HepG2 (cell line): ENCODE results near the gene VPREB3. TPM values are rescaled to one million over a fixed set of nuclear protein-coding genes. Genes with fewer than 3 reads are reported as not detected.

Experiments used
- ATF3 ChIP-seq: sonication (generic); formaldehyde crosslinking; IDR thresholded peaks from 2 replicates; pipeline ENCODE4 v1.4.0; 2020; ENCODE audit warnings: missing genetic modification reagents
- ATF4 ChIP-seq, 2 experiments: fragments of 450-650 bp in 1 of 2; sonication (generic) in 1 of 2; formaldehyde crosslinking; IDR thresholded peaks; 2 replicates each; pipeline versions ENCODE4 v1.5.0 to v1.8.0; 2020 to 2022; ENCODE audit warnings: mild to moderate bottlenecking in 1 of 2, missing genetic modification reagents in 1 of 2
- ATF7-NPFF ChIP-seq: sonication (generic); formaldehyde crosslinking; IDR thresholded peaks from 2 replicates; pipeline ENCODE4 v1.8.1; 2023; ENCODE audit warnings: mild to moderate bottlenecking, low read depth, missing genetic modification reagents, moderate library complexity
- DPF2 ChIP-seq: sonication (generic); formaldehyde crosslinking; IDR thresholded peaks from 2 replicates; pipeline ENCODE4 v1.4.0; 2020; ENCODE audit warnings: mild to moderate bottlenecking, low read depth, missing genetic modification reagents, borderline replicate concordance
- FOXC1 ChIP-seq: sonication (generic); formaldehyde crosslinking; IDR thresholded peaks from 2 replicates; pipeline ENCODE4 v1.8.0; 2022; ENCODE audit warnings: mild to moderate bottlenecking, missing genetic modification reagents, borderline replicate concordance
- HDAC1 ChIP-seq: sonication (generic); formaldehyde crosslinking; IDR thresholded peaks from 2 replicates; pipeline ENCODE4 v1.5.1; 2020; ENCODE audit warnings: mild to moderate bottlenecking, missing genetic modification reagents
- HNRNPUL1 ChIP-seq: fragments of 200-400 bp; formaldehyde crosslinking; IDR thresholded peaks from 2 replicates; pipeline ENCODE4 v1.6.1; 2017; ENCODE audit warnings: low read depth, mild to moderate bottlenecking, low read length, moderate library complexity
- MNT ChIP-seq: fragments of 450-650 bp; IDR thresholded peaks from 2 replicates; pipeline ENCODE4 v1.6.1; 2016
- MZF1 ChIP-seq: sonication (generic); formaldehyde crosslinking; IDR thresholded peaks from 2 replicates; pipeline ENCODE4 v1.8.1; 2023; ENCODE audit warnings: mild to moderate bottlenecking, missing genetic modification reagents, borderline replicate concordance
- PCBP2 ChIP-seq: fragments of 200-400 bp; formaldehyde crosslinking; optimal IDR thresholded peaks from 2 replicates; pipeline ENCODE3; 2018; ENCODE audit warnings: low read length, low read depth; ENCODE audit not compliant: poor library complexity, severe bottlenecking
- POLR2A ChIP-seq, 2 experiments: IDR thresholded peaks; 2 replicates each; pipeline ENCODE4 v1.6.1; 2011; ENCODE audit warnings: low read depth in 2 of 2, low read length in 2 of 2, mild to moderate bottlenecking in 1 of 2, moderate library complexity in 1 of 2; ENCODE audit not compliant: insufficient read depth in 1 of 2
- REPIN1 ChIP-seq: sonication (generic); formaldehyde crosslinking; IDR thresholded peaks from 2 replicates; pipeline ENCODE4 v1.8.0; 2022; ENCODE audit warnings: missing genetic modification reagents, low read depth, mild to moderate bottlenecking, borderline replicate concordance
- TFDP2 ChIP-seq: sonication (generic); formaldehyde crosslinking; IDR thresholded peaks from 2 replicates; pipeline ENCODE4 v1.4.0; 2020; ENCODE audit warnings: missing genetic modification reagents
- THAP11 ChIP-seq: IDR thresholded peaks from 2 replicates; pipeline ENCODE4 v1.6.1; 2016; ENCODE audit warnings: missing biosample characterization, missing genetic modification reagents
- TP53 ChIP-seq: sonication (generic); formaldehyde crosslinking; conservative IDR thresholded peaks from 2 replicates; pipeline ENCODE4 v1.4.0; 2020; ENCODE audit warnings: missing genetic modification reagents
- ZNF225 ChIP-seq: sonication (generic); formaldehyde crosslinking; IDR thresholded peaks from 2 replicates; pipeline ENCODE4 v1.4.0; 2020; ENCODE audit warnings: mild to moderate bottlenecking, missing genetic modification reagents
- ZNF234 ChIP-seq: sonication (generic); formaldehyde crosslinking; conservative IDR thresholded peaks from 2 replicates; pipeline ENCODE4 v1.5.1; 2020; ENCODE audit warnings: mild to moderate bottlenecking, missing genetic modification reagents
- ZNF329 ChIP-seq: sonication (generic); formaldehyde crosslinking; IDR thresholded peaks from 2 replicates; pipeline ENCODE4 v1.9.0; 2021; ENCODE audit warnings: low read depth, mild to moderate bottlenecking, missing genetic modification reagents
- ZNF44 ChIP-seq: sonication (generic); formaldehyde crosslinking; IDR thresholded peaks from 2 replicates; pipeline ENCODE4 v1.5.1; 2020; ENCODE audit warnings: mild to moderate bottlenecking, missing genetic modification reagents
- ZNF576 ChIP-seq: sonication (generic); formaldehyde crosslinking; IDR thresholded peaks from 2 replicates; pipeline ENCODE4 v1.4.0; 2020; ENCODE audit warnings: mild to moderate bottlenecking, missing genetic modification reagents
- ZNF616 ChIP-seq: sonication (generic); formaldehyde crosslinking; IDR thresholded peaks from 2 replicates; pipeline ENCODE4 v1.5.0; 2020; ENCODE audit warnings: low read depth, mild to moderate bottlenecking, missing genetic modification reagents
- polyA plus RNA-seq, 8 experiments: library from polyadenylated mRNA; depleted of rRNA in 3 of 8; stranded (reverse) in 7 of 8; unstranded in 1 of 8; fragments of >200 nt; fragmentation: Illumina TruSeq in 4 of 8; extraction: Trizol in 4 of 8; gene quantifications; 2 replicates each; pipeline versions ENCODE4 v1.2.1 to v1.2.3, GENCODE V29; 2011 to 2016; ENCODE audit warnings: low read depth in 4 of 8, missing spikeins in 1 of 8, mixed read lengths in 1 of 8; ENCODE audit not compliant: insufficient read depth in 1 of 8
- total RNA-seq, 5 experiments: library from RNA; depleted of rRNA; stranded (reverse); fragments of >200 nt; fragmentation: Illumina TruSeq; extraction: Trizol; gene quantifications; 2 replicates each; pipeline ENCODE4 v1.2.3, GENCODE V29; 2016; ENCODE audit warnings: low read depth in 1 of 5
- TF ChIP-seq, protein P1 (sequence below): sonication (generic); formaldehyde crosslinking; IDR thresholded peaks from 2 replicates; pipeline ENCODE4 v1.8.1; 2023; ENCODE audit warnings: mild to moderate bottlenecking, missing genetic modification reagents, borderline replicate concordance

The VPREB3 gene
- total and polyA plus RNA-seq, 2 of the 13 experiments (the other 11 are each of a cell fraction or from before 2014, with no cell fraction given), result 0.22 TPM; not detected in 1

DNA sequence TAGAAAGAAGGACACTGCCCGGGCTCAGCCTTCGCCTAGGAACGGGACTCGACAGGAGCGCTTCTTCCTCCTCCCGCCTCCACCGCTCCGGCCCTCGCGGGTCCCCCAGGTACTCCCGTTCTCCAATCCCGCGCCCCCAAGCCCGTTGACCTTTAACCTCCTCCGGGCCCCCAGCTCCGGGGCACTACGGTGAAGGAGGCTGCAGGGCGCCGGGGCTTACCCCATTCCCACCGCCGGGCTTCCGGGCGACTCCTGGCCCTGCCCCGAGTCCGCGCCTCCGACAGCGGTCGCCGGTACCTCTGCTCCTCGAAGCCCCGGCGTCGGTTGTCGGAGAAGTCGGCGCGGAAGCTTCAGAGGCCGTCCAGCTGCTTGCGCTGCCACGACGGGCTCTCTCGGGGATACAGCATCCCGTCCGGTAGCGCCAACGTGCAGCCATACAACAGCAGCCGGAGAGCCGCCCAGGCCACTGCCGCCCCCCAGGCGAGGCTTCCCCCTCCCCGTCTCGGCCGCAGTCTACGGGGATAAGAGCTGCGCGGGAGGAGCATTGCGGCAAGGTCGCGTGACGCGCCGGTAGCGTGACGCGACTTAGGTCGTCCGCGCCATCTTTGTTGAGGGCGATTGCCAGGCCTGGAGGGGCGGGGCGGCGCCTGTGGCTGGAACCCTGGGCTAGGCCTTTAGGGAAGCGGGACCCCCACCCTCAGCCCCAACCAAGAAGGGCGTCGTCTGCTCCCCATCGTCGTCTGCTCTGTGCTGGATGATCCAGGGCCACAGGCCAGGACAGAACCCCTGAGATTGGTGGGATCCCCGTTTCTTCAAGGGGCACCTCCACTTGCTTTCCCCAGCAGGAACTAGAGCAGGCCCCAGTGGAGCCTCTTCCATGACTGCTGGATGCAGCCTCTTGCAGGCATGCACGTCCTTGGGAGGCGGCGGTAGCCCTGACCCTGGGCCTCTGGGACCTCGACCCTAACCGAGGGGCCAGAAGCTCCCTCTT lies 37.1 kb downstream of the VPREB3 start (continued):
- peak; percentile 56; the same call in 1 of the 2 replicates for TF ChIP-seq ZNF576
- no peak for TF ChIP-seq PCBP2
- peak; percentile 88 for TF ChIP-seq TFDP2 (CRISPR knock-in tag)
- peak; percentile 90 for TF ChIP-seq ZNF616
- TF ChIP-seq HNRNPUL1, result no peak
- TF ChIP-seq POLR2A (IDR thresholded peaks at IDR 0.05; ENCODE audit: insufficient read depth in 1 of 2, low read depth in 2 of 2, low read length in 2 of 2), result peak; percentile 79 to 91
- peak; percentile 89 for TF ChIP-seq REPIN1
- TF ChIP-seq MNT, result peak; percentile 14
- TF ChIP-seq THAP11 (CRISPR knock-in tag), result peak; percentile 89
- peak; percentile 96 for TF ChIP-seq HDAC1 (CRISPR knock-in tag)
- TF ChIP-seq, protein P1, sequence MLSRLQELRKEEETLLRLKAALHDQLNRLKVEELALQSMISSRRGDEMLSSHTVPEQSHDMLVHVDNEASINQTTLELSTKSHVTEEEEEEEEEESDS (CRISPR knock-in tag), result peak; percentile 66; the same call in 1 of the 2 replicates
- TF ChIP-seq ZNF44 (CRISPR knock-in tag), result peak; percentile 89; the same call in 1 of the 2 replicates
- peak; percentile 78; the same call in 1 of the 2 replicates for TF ChIP-seq ZNF225 (CRISPR knock-in tag)
- TF ChIP-seq ATF7-NPFF (CRISPR knock-in tag), result peak; percentile 69; the same call in 1 of the 2 replicates
- no peak for TF ChIP-seq MZF1
- TF ChIP-seq FOXC1 (CRISPR knock-in tag), result peak; percentile 88
- no peak for TF ChIP-seq ZNF329 (CRISPR knock-in tag)
- TF ChIP-seq ATF3 (CRISPR knock-in tag), result no peak
- TF ChIP-seq TP53 (CRISPR knock-in tag), result peak; percentile 73
- TF ChIP-seq DPF2 (CRISPR knock-in tag), result no peak
- no peak for TF ChIP-seq ZNF234 (CRISPR knock-in tag)
- TF ChIP-seq ATF4 (CRISPR knock-in tag; IDR thresholded peaks at IDR 0.05), result peak in 1 of 2 experiments; percentile 61; a peak in 1 of 4 replicates
